Measurements from ENCODE around the gene AMDHD2.
A peak's percentile ranks its signal among the peaks of the same experiment; 100 is the strongest.

Gene AMDHD2

GRCh38 chr16:2483939-2484897 lies 36.0 kb upstream of the AMDHD2 start:
- no peak for DNase-seq

GRCh38 chr16:2484898-2485508 lies 35.2 kb upstream of the AMDHD2 start:
- no peak for DNase-seq

- DNase-seq = no peak
Measured at GRCh38 chr16:2485811-2486507, 34.2 kb upstream of the AMDHD2 start.

- peak; percentile 65 to 89 for DNase-seq
Measured at GRCh38 chr16:2486645-2487516, 33.3 kb upstream of the AMDHD2 start.

DNA sequence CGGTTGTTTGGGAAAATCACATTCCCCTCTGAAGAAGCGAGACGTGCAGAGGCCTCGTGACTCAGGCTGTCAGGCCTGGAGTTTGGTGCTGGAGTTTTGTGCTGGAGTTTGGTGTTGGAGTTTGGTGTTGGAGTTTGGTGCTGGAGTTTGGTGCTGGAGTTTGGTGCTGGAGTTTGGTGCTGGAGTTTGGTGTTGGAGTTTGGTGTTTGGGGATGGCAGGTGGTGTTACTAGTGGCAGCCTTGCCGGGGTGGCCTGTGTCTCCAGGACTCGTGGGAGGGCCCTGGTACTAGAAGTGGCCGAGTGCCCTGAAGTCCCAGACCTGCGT lies 32.7 kb upstream of the AMDHD2 start:
- no peak for DNase-seq

DNA sequence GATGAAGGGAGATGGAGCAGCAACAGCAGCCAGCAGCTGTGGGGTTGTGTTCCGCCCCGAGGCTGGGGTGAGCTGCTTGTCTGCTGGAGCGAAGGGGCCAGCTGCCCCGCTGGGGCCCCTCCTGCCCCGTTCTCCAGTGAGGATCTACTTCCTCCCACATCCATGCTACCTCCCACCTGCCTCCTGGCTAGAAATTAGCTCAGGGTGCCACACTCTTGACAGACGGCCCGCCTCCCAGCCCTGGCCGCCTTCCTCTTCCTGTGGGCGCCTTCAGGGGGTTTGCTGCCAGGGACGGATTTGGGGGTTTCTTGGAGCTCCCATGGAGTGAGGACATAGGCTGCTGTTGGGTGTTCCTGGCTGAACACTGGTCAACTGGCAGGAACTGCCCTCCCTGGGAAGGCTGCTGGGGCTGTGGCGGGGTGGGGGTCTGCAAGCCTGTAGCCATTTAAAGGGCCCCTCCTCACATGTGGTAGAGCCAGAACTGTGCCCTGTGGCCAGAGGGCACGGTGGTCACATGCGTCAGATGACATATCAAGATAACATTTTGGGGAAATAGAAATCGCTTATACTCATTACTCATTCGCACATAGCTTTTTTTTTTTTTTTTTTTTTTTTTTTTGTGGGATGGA lies 32.2 kb upstream of the AMDHD2 start:
- no peak for DNase-seq

- no peak for DNase-seq
Measured at GRCh38 chr16:2489581-2489980, 30.6 kb upstream of the AMDHD2 start.

DNA sequence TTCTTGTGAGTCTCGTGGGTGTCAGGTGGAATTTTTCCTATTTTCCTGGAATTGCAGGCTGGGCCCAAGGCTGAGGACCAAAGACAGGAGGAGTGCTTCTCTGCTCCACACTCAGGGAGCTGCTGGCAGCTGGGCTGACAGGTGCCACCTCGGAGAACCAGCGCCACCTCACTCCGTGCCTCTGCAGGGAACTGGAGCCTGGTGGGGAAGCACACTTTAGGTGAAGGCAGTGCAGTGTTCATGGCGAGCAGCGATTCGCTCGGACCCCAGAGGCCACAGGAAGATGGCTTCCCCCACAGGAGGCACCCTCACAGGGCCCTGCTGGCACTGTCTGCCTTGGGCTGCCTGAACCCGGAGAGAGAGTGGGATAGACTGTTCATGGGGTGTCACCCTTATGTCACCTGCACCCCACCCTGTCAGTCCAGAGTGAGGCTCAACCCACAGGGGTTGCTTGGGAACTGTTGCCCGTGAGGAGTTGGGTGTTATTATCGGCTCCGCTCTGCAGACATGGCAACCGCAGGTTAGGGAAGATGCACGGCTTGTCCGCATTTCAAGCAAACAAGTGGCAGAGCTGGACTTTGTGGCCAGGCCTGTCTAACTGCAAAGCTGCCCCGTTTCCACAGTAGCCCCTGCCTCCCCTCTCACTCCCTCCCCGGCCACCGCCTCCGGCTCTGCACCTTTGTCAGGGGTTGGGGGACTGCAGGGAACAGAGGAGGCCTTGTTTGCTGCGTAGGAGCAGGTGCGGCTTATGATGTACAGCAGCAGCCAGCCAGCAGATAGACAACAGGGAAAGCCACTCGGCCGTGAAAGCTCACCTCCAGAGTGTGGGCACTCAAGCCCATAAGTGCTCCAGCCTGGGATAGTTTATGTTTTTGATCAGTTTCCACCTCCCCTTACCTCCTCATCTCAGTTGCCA lies 29.7 kb upstream of the AMDHD2 start:
- no peak for DNase-seq

GRCh38 chr16:2492292-2492691 lies 27.9 kb upstream of the AMDHD2 start:
- DNase-seq = no peak

- no peak for DNase-seq
Measured at GRCh38 chr16:2493605-2494004, 26.6 kb upstream of the AMDHD2 start.

GRCh38 chr16:2494616-2495015 lies 25.6 kb upstream of the AMDHD2 start:
- DNase-seq = no peak

DNA sequence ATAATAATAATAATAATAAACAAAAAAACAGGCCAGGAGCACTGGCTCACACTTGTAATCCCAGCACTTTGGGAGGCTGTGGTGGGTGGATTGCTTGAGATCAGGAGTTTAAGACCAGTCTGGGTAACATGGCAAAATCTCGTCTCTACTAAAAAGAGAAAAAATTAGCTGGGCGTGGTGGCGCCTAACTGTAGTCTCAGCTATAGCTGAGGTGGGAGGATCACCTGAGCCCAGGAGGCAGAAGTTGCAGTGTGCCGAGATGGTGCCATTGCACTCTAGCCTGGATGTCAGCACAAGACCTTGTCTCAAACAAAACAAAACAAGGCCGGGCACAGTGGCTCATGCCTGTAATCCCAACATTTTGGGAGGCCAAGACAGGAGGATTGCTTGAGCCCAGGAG lies 25.1 kb upstream of the AMDHD2 start:
- no peak for DNase-seq

- no peak for DNase-seq
Measured at GRCh38 chr16:2496223-2497115, 23.7 kb upstream of the AMDHD2 start.

- DNase-seq = no peak
Measured at GRCh38 chr16:2497116-2497630, 23.0 kb upstream of the AMDHD2 start.

GRCh38 chr16:2497695-2498484 lies 22.3 kb upstream of the AMDHD2 start:
- DNase-seq = no peak

GRCh38 chr16:2498531-2499253 lies 21.5 kb upstream of the AMDHD2 start:
- no peak for DNase-seq

GRCh38 chr16:2499454-2499853 lies 20.7 kb upstream of the AMDHD2 start:
- DNase-seq = no peak

DNA sequence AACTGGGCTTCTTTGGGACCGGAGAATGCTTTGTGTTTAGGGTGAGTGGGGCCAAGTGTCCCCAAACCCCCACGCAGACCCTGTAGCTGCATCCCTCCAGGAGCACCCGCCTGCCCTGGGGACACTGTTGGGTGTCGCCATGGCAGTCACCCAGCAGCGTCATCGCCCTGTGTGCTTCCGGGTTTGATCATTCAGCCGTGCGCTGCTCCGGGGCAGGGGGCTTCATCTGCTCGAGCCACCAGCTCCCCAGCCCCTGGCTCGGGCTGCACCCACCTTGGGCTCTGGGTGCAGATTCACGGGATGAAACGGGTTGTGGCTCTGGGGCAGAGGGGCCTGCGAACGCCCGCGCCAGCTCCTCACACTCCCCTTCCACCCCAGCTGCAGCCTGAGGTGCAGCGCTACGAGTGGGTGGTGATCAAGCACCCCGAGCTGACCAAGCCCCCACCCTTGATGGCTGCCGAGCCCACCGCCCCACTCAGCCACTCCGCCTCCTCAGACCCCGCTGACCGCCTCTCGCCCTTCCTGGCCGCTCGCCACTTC lies 20.2 kb upstream of the AMDHD2 start:
- DNase-seq = no peak
